22Rv1 (cell line): ENCODE results near the gene NTN4.
"Not testable (repeated sequence)": the region's sequence is repeated elsewhere in the genome, so short reads cannot be mapped to it uniquely, and the experiment has no call there.

Experiments used
- H3K27ac ChIP-seq: fragments of 450-650 bp; 2 replicates; pipeline ENCODE4 v1.5.1; 2017
- CTCF ChIP-seq: fragments of 450-650 bp; IDR thresholded peaks from 2 replicates; pipeline ENCODE4 v1.5.1; 2017; ENCODE audit warnings: mild to moderate bottlenecking
- ZFX ChIP-seq: fragments of 450-650 bp; IDR thresholded peaks from 2 replicates; pipeline ENCODE4 v1.6.1; 2017; ENCODE audit warnings: antibody characterized with exemption, borderline replicate concordance

The NTN4 gene

DNA sequence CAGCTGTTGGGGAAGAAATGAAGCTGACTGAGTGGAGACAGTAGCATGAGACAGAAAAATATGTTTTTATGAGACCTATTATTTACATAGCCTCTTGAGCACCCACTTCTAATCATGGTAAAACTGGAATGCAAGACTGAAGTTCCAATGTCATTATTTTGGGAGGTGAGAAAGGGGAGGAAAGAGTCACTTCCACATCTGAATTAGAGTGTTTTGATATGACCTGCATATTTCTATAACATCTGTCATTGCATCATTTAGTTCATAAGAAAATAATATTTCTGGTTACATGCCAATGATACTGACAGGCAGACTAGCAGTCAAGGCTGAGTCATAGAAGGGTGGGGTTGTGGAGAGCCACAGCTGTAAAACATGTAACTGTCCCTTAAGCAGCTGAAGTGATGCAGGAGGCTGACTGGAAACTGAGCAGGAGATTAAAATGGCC, 26.7 kb downstream of the NTN4 start:
- H3K27ac ChIP-seq, result no peak overlapping the region
- no peak for TF ChIP-seq ZFX
- TF ChIP-seq CTCF, result no peak

GRCh38 chr12:95762123-95762785, 28.3 kb downstream of the NTN4 start:
- H3K27ac ChIP-seq, result no peak overlapping the region
- no peak for TF ChIP-seq ZFX
- TF ChIP-seq CTCF, result no peak

- H3K27ac ChIP-seq, result no peak overlapping the region
These were observed 30.2 kb downstream of the NTN4 start for GRCh38 chr12:95760371-95760770.

GRCh38 chr12:95759718-95760117, 30.8 kb downstream of the NTN4 start:
- no peak for TF ChIP-seq ZFX
- no peak for TF ChIP-seq CTCF
- H3K27ac ChIP-seq, result no peak overlapping the region

More at GRCh38 chr12:95760371-95760770, 30.2 kb downstream of the NTN4 start:
- TF ChIP-seq CTCF (no peak), ZFX (no peak)

DNA sequence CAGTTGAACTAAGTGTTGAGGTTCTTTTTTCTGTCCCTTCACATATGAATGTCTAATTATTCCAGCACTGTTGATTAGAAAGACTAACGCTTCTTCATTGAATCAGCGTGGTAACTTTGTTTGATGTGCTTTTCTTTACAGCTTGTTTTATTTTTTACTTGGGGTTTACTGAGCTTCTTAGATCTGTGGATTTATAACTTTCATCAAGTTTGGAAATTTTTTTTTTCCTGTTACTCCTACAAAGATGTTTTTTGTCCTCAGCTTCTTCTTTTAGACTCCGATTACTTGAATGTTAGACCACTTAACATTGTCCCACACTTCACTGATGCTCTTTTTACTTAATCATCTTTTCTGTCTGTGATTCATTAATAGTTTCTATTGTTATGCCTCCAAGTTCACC, 31.5 kb downstream of the NTN4 start:
- H3K27ac ChIP-seq, result no peak overlapping the region
- no peak for TF ChIP-seq ZFX
- no peak for TF ChIP-seq CTCF

DNA sequence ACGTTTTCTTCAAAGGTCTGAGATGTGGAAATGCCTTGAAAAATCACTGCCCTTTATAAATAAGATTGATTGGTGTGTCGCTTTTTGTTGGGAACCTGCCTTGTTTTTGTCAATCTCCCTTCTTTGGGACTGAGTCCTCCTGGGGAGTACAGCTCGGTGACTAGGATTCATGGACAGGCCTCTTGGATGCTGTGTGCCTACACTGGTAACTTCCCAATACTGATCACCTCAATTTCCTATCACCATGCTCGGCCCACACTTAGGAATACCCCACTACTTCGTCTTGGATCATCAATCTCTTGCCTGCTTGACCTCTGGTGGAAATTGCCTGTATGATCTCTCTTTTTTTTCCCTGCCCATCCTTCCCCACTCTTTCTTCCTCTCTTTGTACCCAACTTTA, 34.2 kb downstream of the NTN4 start:
- TF ChIP-seq ZFX (no peak), CTCF (no peak)
- H3K27ac ChIP-seq, result no peak overlapping the region

DNA sequence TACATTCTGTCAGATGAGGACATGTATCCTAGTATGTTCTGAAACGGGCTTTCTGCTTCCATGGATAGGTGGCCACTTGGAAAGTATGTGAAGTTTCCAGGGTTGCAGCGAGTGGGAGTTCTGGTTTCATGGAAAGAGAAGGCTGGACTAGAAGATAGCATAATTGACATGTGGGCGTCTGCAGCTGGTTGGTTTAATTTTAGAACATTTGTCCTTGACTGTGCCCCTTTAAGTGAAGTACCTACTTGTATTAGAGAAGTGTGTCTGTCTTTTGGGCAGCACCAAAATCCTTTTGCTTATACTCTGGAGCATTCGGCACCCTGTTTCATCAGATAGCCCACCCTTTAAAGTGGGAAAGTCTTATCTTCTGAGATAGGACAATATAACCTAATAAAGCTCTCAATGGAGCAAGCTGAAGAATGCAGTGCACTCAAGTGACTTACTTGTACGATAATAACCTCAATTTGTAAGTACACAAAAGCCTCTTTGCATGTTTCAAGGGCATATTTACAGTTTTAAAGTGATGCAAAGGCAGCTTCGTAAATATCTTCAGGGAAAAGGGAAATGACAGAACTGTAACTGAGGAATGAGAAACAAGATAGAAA, 35.2 kb downstream of the NTN4 start:
- TF ChIP-seq CTCF (no peak), ZFX (no peak)
- no peak overlapping the region for H3K27ac ChIP-seq

- H3K27ac ChIP-seq, result not testable (repeated sequence)
These were observed 44.5 kb downstream of the NTN4 start for GRCh38 chr12:95746062-95746461.
